Natural killer cell (primary cell): ENCODE results near the gene GRK1. TPM values are rescaled to one million over a fixed set of nuclear protein-coding genes. Genes with fewer than 3 reads are reported as not detected.

Experiments used
- ATAC-seq, 3 donors: fragments of 150-1000 bp in 2 of 3; fragments of 200-7000 bp in 1 of 3; cut with Tn5 transposase; 1 replicate in 1 of 3; 2 replicates in 2 of 3; pipeline ENCODE4 v1.10.0; 2021; ENCODE audit warnings: mild to moderate bottlenecking in 2 of 3, moderate library complexity in 2 of 3
- DNase-seq, 2 donors: peaks; one replicate each; pipeline versions ENCODE4 v3.0.0 to v3.0.0-alpha.2; 2013 to 2021; ENCODE audit warnings: mixed read lengths in 1 of 2
- H3K27ac ChIP-seq: one replicate; pipeline ENCODE4 v1.5.1; 2013; ENCODE audit warnings: mild to moderate bottlenecking, low read length
- H3K27me3 ChIP-seq: one replicate; pipeline ENCODE4 v1.6.1; 2013; ENCODE audit warnings: low read length; ENCODE audit not compliant: control insufficient read depth, insufficient read depth
- H3K36me3 ChIP-seq: one replicate; pipeline ENCODE4 v1.6.1; 2013; ENCODE audit warnings: low read length; ENCODE audit not compliant: control insufficient read depth, insufficient read depth
- H3K4me1 ChIP-seq: one replicate; pipeline ENCODE4 v1.6.1; 2013; ENCODE audit warnings: low read length; ENCODE audit not compliant: control insufficient read depth, insufficient read depth
- H3K4me3 ChIP-seq: one replicate; pipeline ENCODE4 v1.5.1; 2013; ENCODE audit warnings: low read length
- H3K9me3 ChIP-seq: one replicate; pipeline ENCODE4 v1.6.1; 2013; ENCODE audit warnings: low read length; ENCODE audit not compliant: control insufficient read depth, insufficient read depth
- H3K27ac Mint-ChIP-seq, 2 donors: one replicate each; pipeline ENCODE4 v1.8.0; 2022; ENCODE audit warnings: mild to moderate bottlenecking in 2 of 2, mixed read lengths in 2 of 2, moderate library complexity in 1 of 2
- H3K27me3 Mint-ChIP-seq, 2 donors: one replicate each; pipeline ENCODE4 v1.8.0; 2022; ENCODE audit warnings: low read depth in 2 of 2, mixed read lengths in 2 of 2
- H3K36me3 Mint-ChIP-seq: one replicate; pipeline ENCODE4 v1.8.0; 2022; ENCODE audit warnings: mixed read lengths
- H3K4me1 Mint-ChIP-seq, 2 donors: one replicate each; pipeline ENCODE4 v1.8.0; 2022; ENCODE audit warnings: mixed read lengths in 2 of 2
- H3K4me3 Mint-ChIP-seq: one replicate; pipeline ENCODE4 v1.8.0; 2022; ENCODE audit warnings: mild to moderate bottlenecking, moderate library complexity, mixed read lengths
- H3K9me3 Mint-ChIP-seq, 2 donors: one replicate each; pipeline ENCODE4 v1.8.0; 2022; ENCODE audit warnings: mixed read lengths in 2 of 2
- CTCF ChIP-seq: fragments of 200-600 bp; IDR thresholded peaks from one replicate; pipeline ENCODE4 v1.8.0; 2022; ENCODE audit warnings: antibody characterized with exemption
- WGBS: methylation state at CpG from one replicate; pipeline ENCODE4 v1.1.7; 2013; ENCODE audit warnings: missing lambda C conversion rate; ENCODE audit not compliant: insufficient coverage; 5-methylcytosine and 5-hydroxymethylcytosine counted together
- intact Hi-C: fragments of 100-400 bp; cut with micrococcal nuclease; formaldehyde crosslinking; loops from one replicate; pipeline ENCODE4 v1.14.2; 2022
- total RNA-seq, 4 donors: library from RNA; stranded (reverse); fragments of 120-200 nt in 1 of 4; gene quantifications; one replicate each; pipeline versions ENCODE4 v1.2.3 to v1.2.4, GENCODE V29; 2013 to 2022

The GRK1 gene
- total RNA-seq, 3 donors from 2014 or later (not counting 1 experiment from before 2014, with no cell fraction given): not detected

- Histone ChIP-seq H3K9me3 (no peaks in the 10 kb centered on the region), H3K4me1 (no peaks in the 10 kb centered on the region), H3K27me3 (no peaks in the 10 kb centered on the region), H3K4me3 (no peak overlapping the region), H3K27ac (no peak overlapping the region), H3K36me3 (no peaks in the 10 kb centered on the region)
- Mint-ChIP-seq H3K27ac (no peak overlapping the region), H3K27me3 (peaks cover 0 to 5% of the 10 kb centered on the region in 2 donors), H3K9me3 (no peaks in the 10 kb centered on the region), H3K4me3 (no peak overlapping the region), H3K36me3 (no peaks in the 10 kb centered on the region), H3K4me1 (peaks cover 0 to 8% of the 10 kb centered on the region in 2 donors)
- TF ChIP-seq CTCF: no peak
- intact Hi-C loops: no loop called here
- no peak for DNase-seq
- WGBS: 90% methylated on average over 5 of the region's 5 CpGs
- ATAC-seq: no peak
These were observed 102.1 kb downstream of the GRK1 start for GRCh38 chr13:113769106-113769505.

GRCh38 chr13:113769881-113770280 lies 102.9 kb downstream of the GRK1 start:
- intact Hi-C loops: no loop called here
- ATAC-seq: no peak

GRCh38 chr13:113770441-113770840 lies 103.4 kb downstream of the GRK1 start:
- H3K9me3 Mint-ChIP-seq: no peaks in the 10 kb centered on the region
- intact Hi-C loops: no loop called here
- peaks cover 0 to 3% of the 10 kb centered on the region in 2 donors for H3K27me3 Mint-ChIP-seq
- no peaks in the 10 kb centered on the region for H3K27me3 ChIP-seq
- no peaks in the 10 kb centered on the region for H3K4me1 ChIP-seq
- H3K27ac Mint-ChIP-seq: no peak overlapping the region
- no peaks in the 10 kb centered on the region for H3K36me3 ChIP-seq
- 95% methylated on average over 8 of the region's 8 CpGs for WGBS
- H3K36me3 Mint-ChIP-seq: no peaks in the 10 kb centered on the region
- H3K4me1 Mint-ChIP-seq: peaks cover 0 to 8% of the 10 kb centered on the region in 2 donors
- no peak overlapping the region for H3K4me3 ChIP-seq
- no peak overlapping the region for H3K4me3 Mint-ChIP-seq
- no peaks in the 10 kb centered on the region for H3K9me3 ChIP-seq
- TF ChIP-seq CTCF: no peak
- ATAC-seq (no peak), DNase-seq (no peak)
- H3K27ac ChIP-seq: no peak overlapping the region

More at GRCh38 chr13:113769881-113770280, 102.9 kb downstream of the GRK1 start:
- WGBS: 91% methylated on average over 13 of the region's 13 CpGs
- H3K4me1 Mint-ChIP-seq: peaks cover 0 to 8% of the 10 kb centered on the region in 2 donors
- TF ChIP-seq CTCF: no peak
- H3K9me3 Mint-ChIP-seq: no peaks in the 10 kb centered on the region
- peaks cover 0 to 3% of the 10 kb centered on the region in 2 donors for H3K27me3 Mint-ChIP-seq
- H3K27ac Mint-ChIP-seq: no peak overlapping the region
- Histone ChIP-seq H3K27ac (no peak overlapping the region), H3K4me3 (no peak overlapping the region), H3K36me3 (no peaks in the 10 kb centered on the region), H3K4me1 (no peaks in the 10 kb centered on the region), H3K27me3 (no peaks in the 10 kb centered on the region), H3K9me3 (no peaks in the 10 kb centered on the region)
- H3K4me3 Mint-ChIP-seq: no peak overlapping the region
- no peak for DNase-seq
- H3K36me3 Mint-ChIP-seq: no peaks in the 10 kb centered on the region

GRCh38 chr13:113770937-113771336 lies 103.9 kb downstream of the GRK1 start:
- 93% methylated on average over 4 of the region's 5 CpGs for WGBS
- Histone ChIP-seq H3K4me1 (no peaks in the 10 kb centered on the region), H3K4me3 (no peak overlapping the region), H3K27me3 (no peaks in the 10 kb centered on the region), H3K36me3 (no peaks in the 10 kb centered on the region), H3K9me3 (no peaks in the 10 kb centered on the region), H3K27ac (no peak overlapping the region)
- peaks cover 0 to 8% of the 10 kb centered on the region in 2 donors for H3K4me1 Mint-ChIP-seq
- no peak overlapping the region for H3K4me3 Mint-ChIP-seq
- no peak for TF ChIP-seq CTCF
- ATAC-seq: no peak
- H3K27me3 Mint-ChIP-seq: no peaks in the 10 kb centered on the region
- H3K9me3 Mint-ChIP-seq: no peaks in the 10 kb centered on the region
- H3K27ac Mint-ChIP-seq: no peak overlapping the region
- DNase-seq: no peak
- no peaks in the 10 kb centered on the region for H3K36me3 Mint-ChIP-seq
- intact Hi-C loops: no loop called here
